T-helper 1 cell treated with Interleukin-12 subunit alpha and Interleukin-12 subunit beta and Interleukin-4 antibody, amounts not matched to agents 30 ng/mL and 1 ng/mL, for 36 hours (primary cell): ENCODE measurements around the gene SLC19A1. TPM values are rescaled to one million over a fixed set of nuclear protein-coding genes. Genes with fewer than 3 reads are reported as not detected.

Experiments used
- intact Hi-C: fragments of 100-400 bp; cut with micrococcal nuclease; formaldehyde crosslinking; loops from one replicate; pipeline ENCODE4 v1.15.1; 2024
- total RNA-seq: library from RNA; stranded (reverse); gene quantifications from 2 replicates; pipeline ENCODE4 v1.2.3, GENCODE V29; 2022

The SLC19A1 gene
- total RNA-seq, 1 donor from 2014 or later = 61.9 TPM

GRCh38 chr21:45459171-45460010, 82.8 kb downstream of the SLC19A1 start:
- intact Hi-C loops = no loop called here

- intact Hi-C loops = no loop called here
These were observed 83.7 kb downstream of the SLC19A1 start for GRCh38 chr21:45458281-45459170.

GRCh38 chr21:45457832-45458172, 84.4 kb downstream of the SLC19A1 start:
- intact Hi-C loops = no loop called here

GRCh38 chr21:45457161-45457831, 84.9 kb downstream of the SLC19A1 start:
- intact Hi-C loops = no loop called here

- intact Hi-C loops = no loop called here
These were observed 85.6 kb downstream of the SLC19A1 start for GRCh38 chr21:45456584-45457160.

GRCh38 chr21:45455674-45456583, 86.3 kb downstream of the SLC19A1 start:
- intact Hi-C loops = no loop called here

GRCh38 chr21:45454926-45455673, 87.1 kb downstream of the SLC19A1 start:
- intact Hi-C loops = no loop called here

- intact Hi-C loops = no loop called here
These were observed 87.9 kb downstream of the SLC19A1 start for GRCh38 chr21:45454060-45454925.

GRCh38 chr21:45453308-45453950, 88.8 kb downstream of the SLC19A1 start:
- intact Hi-C loops = no loop called here

- intact Hi-C loops = no loop called here
These were observed 89.4 kb downstream of the SLC19A1 start for GRCh38 chr21:45452696-45453307.

GRCh38 chr21:45451771-45452182, 90.5 kb downstream of the SLC19A1 start:
- intact Hi-C loops = no loop called here

GRCh38 chr21:45451091-45451740, 91.0 kb downstream of the SLC19A1 start:
- intact Hi-C loops = no loop called here

- intact Hi-C loops = no loop called here
These were observed 91.7 kb downstream of the SLC19A1 start for GRCh38 chr21:45450423-45451090.

GRCh38 chr21:45449658-45450422, 92.4 kb downstream of the SLC19A1 start:
- intact Hi-C loops = no loop called here

- intact Hi-C loops = no loop called here
These were observed 93.2 kb downstream of the SLC19A1 start for GRCh38 chr21:45448810-45449657.
